Tibial nerve (tissue), 4 donors: ENCODE measurements around the gene CAMTA1.

Experiments
- CTCF ChIP-seq, 5 experiments: fragments of 200-600 bp in 3 of 5; fragments of 450-650 bp in 2 of 5; sonication (generic) in 3 of 5; IDR thresholded peaks; one replicate each; pipeline ENCODE4 v1.5.1; 2016 to 2019; ENCODE audit warnings: antibody characterized with exemption in 5 of 5, mild to moderate bottlenecking in 3 of 5, moderate library complexity in 2 of 5
- EP300 ChIP-seq, 2 donors: sonication (generic); formaldehyde crosslinking; IDR thresholded peaks; one replicate each; pipeline ENCODE4 v1.6.1; 2017; ENCODE audit warnings: antibody characterized with exemption in 2 of 2, mild to moderate bottlenecking in 1 of 2
- POLR2A ChIP-seq, 2 donors: fragments of 450-650 bp; IDR thresholded peaks; one replicate each; pipeline ENCODE4 v1.6.1; 2017; ENCODE audit warnings: antibody characterized with exemption in 2 of 2, mild to moderate bottlenecking in 2 of 2, moderate library complexity in 2 of 2

- TF ChIP-seq POLR2A (IDR thresholded peaks at IDR 0.05) (no peak), CTCF (IDR thresholded peaks at IDR 0.05) (no peak), EP300 (IDR thresholded peaks at IDR 0.05) (no peak)
Measured at GRCh38 chr1:7727809-7728471, 942.7 kb downstream of the CAMTA1 start.
